CMK (cell line): ENCODE measurements around the gene BBOF1.
A peak's percentile ranks its signal among the peaks of the same experiment; 100 is the strongest.
"Not testable (repeated sequence)": the region's sequence is repeated elsewhere in the genome, so short reads cannot be mapped to it uniquely, and the experiment has no call there.

Experiments used
- DNase-seq: peaks from one replicate; pipeline ENCODE4 v3.0.0-alpha.2; 2010; ENCODE audit warnings: low read depth

BBOF1 gene, protein sequence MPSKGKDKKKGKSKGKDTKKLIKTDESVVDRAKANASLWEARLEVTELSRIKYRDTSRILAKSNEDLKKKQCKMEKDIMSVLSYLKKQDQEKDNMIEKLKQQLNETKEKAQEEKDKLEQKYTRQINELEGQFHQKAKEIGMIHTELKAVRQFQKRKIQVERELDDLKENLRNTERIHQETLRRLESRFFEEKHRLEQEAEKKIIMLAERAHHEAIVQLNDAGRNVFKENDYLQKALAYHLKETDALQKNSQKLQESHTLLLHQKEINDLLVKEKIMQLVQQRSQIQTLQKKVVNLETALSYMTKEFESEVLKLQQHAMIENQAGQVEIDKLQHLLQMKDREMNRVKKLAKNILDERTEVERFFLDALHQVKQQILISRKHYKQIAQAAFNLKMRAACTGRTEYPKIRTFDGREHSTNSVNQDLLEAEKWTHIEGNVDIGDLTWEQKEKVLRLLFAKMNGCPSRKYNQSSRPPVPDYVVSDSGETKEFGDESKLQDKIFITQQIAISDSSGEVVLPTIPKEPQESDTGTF

DNA sequence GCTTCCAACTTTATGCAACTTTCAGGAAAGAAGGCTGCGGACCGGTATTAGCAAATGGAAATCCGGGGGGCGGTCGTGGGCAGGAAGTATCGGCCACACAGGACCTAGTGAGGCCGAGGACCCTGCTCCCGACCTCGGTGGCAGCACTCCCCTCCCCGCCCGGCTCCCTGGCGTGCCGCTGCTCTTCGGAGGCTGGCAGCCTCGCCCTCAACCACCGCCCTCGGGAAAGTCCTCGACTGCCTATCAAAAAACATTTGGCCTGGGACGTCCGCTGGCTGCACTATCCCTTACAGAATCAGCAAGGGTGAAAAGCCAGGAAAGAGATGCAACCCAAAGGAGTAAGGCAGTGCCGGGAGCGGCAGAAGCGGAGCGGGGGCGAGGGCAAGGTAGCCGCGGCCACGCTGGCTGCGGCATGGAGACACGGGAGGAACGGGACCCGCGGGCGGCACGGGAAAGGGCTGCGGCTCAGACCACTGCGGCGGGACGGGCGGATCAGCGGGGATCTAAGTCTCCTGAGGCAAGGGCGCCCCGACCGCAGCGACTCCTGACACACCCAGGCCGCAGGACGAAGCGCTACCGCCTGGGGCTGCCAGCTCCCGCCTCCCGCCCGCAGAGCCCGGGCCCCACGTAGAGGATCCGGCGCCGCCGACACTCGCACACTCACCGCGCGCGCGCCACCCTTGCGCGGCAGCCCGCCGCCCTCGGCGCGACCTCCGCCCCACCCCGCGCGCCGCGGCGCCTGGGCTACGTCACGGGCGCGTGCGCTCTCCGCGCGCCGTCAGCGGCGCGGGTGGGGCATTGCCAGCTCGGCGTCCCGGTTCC, at the start of gene BBOF1, which contains the start of gene ENTPD5:
Gene BBOF1 (plus strand): TSS at position 764 of the 822 bp plus-strand sequence. CDS start 130 bp downstream, outside the sequence.
Gene ENTPD5 (minus strand): TSS at position 703 of the 822 bp plus-strand sequence. CDS start 31,186 bp downstream, outside the sequence.
- DNase-seq, result peak; percentile 72

GRCh38 chr14:73973497-73973896, 45.7 kb upstream of the BBOF1 start:
- DNase-seq, result no peak

DNA sequence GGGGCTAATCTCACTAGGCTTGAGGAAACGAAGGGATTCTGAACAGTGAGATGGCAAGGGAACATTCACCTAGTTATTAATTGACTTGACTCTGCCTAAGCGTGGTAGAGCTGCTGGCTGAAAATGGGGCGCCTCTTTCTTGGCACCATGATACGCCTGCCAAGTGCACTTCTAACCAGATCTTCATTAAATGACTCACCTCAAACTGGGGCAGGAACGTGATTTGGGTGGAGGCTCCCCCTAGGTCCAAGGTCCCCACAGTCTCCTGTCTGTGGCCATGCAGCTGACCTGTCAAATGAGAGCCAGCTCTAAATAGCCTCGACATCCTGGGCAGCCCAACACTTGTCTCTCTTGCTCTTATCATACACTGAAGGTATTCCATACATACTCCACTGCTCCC, 43.0 kb upstream of the BBOF1 start:
- no peak for DNase-seq

DNA sequence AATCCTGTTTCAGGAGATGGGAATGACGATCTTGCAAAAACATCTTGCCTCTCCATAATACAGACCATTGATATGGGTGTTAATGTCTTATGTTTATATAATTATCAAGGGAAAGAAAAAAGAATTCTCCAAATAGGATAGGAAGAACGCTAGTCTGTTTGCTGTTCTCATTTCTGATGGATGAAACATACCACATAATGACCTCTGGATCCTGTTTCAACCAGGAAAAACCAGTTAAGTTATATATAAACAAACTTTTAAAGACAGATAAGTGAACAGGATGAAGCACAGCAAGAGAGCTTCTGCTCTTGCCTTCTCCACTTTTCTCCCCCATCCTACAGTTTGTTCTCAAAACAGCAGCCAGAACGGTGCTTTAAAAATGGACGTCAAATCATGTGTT, 41.3 kb upstream of the BBOF1 start:
- DNase-seq, result no peak

- no peak for DNase-seq
These were observed 31.1 kb upstream of the BBOF1 start for GRCh38 chr14:73988065-73988464.

- DNase-seq, result not testable (repeated sequence)
These were observed 30.5 kb upstream of the BBOF1 start for GRCh38 chr14:73988656-73989055.

GRCh38 chr14:73991092-73991491, 28.1 kb upstream of the BBOF1 start:
- no peak for DNase-seq

GRCh38 chr14:73994926-73995325, 24.2 kb upstream of the BBOF1 start:
- DNase-seq, result not testable (repeated sequence)

- DNase-seq, result no peak
These were observed 23.2 kb upstream of the BBOF1 start for GRCh38 chr14:73995977-73996378.

DNA sequence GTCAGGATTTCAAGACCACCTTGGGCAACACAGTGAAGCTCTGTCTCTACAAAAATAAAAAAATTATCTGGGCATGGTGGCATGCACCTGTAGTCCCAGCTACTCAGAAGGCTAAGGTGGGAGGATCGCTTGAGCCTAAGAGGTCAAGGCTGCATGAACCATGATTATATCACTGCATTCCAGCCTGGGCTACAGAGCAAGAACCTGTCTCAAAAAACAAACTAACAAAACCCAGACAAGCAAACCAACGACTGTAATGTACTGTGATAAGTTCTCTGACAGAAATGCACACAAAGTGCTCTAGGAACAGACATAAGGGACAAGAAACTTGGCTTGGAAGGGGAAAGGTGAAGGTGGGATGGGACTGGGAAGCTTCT, 22.4 kb upstream of the BBOF1 start:
- no peak for DNase-seq

DNA sequence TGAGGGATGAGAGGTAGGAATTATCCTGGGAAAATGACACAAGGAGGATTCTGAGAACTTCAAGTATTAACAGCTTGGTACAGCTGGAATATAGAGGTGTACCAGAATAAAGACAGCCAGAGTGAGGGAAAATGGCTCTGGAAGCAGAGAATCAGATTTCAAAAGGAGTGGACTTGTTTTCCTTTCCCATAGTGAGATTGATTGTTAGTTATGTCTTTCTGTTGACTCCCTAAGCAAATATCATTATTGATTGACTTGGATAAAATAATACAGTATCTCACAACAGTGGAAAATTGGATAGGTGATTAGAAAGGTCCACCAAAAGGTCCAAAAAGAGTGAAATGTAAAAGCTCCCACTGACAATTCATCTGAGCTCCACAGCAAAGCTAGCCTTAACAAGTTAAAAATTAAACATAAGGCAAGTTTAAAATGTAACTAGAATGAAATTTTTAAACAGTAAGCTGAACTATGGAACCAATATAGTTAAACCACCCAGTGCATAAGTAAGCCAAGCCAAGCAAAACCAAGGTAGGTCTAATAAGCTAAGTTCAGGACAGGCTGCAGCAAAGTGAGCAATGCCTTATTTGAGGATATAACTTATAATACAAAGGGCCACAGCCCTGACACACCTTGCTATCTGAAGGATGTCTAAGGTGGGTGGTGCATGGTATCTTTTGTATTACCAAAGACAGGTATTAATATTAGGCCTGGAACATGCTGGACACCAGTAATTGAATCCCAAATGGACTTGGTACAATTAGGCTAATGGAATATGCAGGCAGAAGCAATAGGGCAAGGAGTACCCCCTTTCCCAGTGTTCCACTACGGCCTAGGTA, 21.8 kb upstream of the BBOF1 start:
- no peak for DNase-seq

DNA sequence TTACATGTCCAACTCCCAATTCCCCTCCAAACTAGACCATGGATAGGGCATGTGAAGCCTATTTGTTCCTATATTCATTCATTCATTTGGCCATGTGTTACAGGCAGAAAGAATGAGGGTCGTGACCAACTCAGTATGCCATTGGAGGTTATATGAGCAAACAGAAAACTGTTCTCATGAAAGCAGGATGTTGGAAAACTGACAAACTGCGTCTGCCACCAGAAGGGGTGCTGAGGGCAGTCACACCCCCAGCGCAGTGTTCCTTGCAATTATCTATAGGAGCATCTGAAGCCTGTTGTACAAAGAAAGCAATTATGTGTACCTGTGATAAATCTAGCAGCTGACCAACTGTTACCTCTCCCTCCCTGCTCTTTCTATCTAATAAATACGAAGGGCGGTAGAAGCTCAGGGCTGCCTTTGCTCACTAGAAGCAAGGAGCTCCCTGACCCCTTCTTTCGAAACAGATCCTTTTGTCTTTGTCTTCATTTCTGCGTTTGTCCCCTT, 21.2 kb upstream of the BBOF1 start:
- DNase-seq, result no peak

GRCh38 chr14:73998726-73999125, 20.4 kb upstream of the BBOF1 start:
- no peak for DNase-seq

GRCh38 chr14:74005664-74006063, 13.5 kb upstream of the BBOF1 start:
- not testable (repeated sequence) for DNase-seq

GRCh38 chr14:74008843-74009499, 10.2 kb upstream of the BBOF1 start:
- no peak for DNase-seq

DNA sequence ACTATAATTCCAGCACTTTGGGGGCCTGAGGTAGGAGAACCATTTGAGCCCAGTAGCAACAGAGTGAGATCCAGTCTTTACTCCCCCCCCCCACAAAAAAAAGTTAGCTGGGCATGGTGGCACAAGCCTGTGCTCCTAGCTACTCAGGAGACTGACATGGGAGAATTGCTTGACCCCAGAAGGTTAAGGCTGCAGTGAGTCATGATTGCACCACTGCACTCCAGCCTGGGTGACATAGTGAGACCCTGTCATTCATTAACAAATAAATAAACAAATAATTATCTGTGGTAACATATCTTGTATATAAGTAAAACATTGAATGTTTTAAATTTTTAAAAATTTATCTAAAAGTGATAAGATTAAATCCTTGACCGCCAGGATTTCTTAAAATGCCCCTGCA, 4.8 kb upstream of the BBOF1 start:
- no peak for DNase-seq

- no peak for DNase-seq
These were observed 4.0 kb upstream of the BBOF1 start for GRCh38 chr14:74015176-74015575.

- no peak for DNase-seq
These were observed 3.2 kb upstream of the BBOF1 start for GRCh38 chr14:74015963-74016362.

DNA sequence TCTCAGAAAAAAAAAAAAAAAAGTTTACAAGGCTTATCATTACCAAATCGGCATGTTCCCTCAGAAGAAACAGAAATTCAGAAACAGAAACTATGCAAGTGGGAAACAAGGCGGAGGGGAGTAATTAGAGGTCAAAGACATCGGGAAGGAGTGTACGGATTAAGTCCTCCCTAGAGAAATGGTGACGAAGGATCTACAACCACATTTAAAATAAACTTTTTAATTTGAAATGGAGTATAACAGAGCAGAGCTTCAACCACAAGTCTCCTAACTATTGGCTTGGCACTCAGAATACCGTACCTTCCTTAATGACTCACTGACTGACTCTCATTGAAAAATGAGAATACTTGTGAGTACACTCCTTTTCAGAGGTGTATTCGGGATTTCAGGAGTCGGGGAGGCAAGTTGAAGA, 969 bp upstream of the BBOF1 start:
- DNase-seq, result no peak

DNA sequence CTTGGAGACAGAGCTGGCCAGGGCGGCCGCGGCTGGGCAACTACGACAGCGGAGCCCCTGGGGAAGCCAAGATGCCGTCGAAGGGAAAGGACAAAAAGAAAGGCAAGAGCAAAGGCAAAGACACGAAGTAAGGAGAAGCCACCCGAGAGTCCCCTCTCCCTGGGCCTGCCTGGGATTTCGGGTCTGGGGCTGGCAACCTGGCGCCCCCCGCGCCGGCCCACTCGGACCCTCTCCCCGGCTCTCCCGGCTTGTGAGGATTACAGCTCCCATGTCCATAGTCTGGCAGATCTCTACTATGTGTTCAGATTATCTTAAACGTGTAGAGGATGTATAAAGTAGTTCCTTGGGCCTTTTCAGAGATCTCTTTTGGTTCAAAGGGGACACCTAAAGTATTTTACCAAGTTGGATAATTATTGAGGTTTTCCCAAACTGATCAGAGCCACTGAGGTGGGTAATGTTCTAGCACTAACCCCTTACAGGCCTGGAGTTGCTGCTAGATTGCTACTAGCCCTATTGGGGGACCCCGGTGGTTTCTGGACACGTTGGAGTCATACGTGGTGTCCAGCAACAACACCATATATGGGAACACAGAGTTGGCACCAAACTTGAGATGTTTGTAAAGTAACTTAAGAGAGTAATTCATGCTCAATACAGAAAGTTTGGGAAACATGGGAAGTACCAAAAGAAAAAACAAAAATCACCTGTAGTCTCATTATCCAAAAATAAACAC, 424 bp downstream of the BBOF1 start:
- no peak for DNase-seq
